H1 (cell line): Measurements from ENCODE around the gene URB2. TPM values are rescaled to one million over a fixed set of nuclear protein-coding genes. Genes with fewer than 3 reads are reported as not detected.

ENCODE experiments used
- BRCA1 ChIP-seq: IDR thresholded peaks from 2 replicates; pipeline ENCODE4 v1.6.1; 2012; ENCODE audit warnings: low read depth, low read length, improper control_type of control experiment
- CBX8 ChIP-seq: fragments of 300-800, 300-1000 bp; sonication (generic); IDR thresholded peaks from 2 replicates; pipeline ENCODE4 v1.7.1; 2016; ENCODE audit warnings: low read depth, low read length, borderline replicate concordance
- CREB1 ChIP-seq: IDR thresholded peaks from 2 replicates; pipeline ENCODE4 v1.6.1; 2012; ENCODE audit warnings: inconsistent platforms
- CTCF ChIP-seq, 3 experiments: IDR thresholded peaks; 1 replicate in 2 of 3; 2 replicates in 1 of 3; pipeline versions ENCODE4 v1.5.1 to v1.6.1; 2011; ENCODE audit warnings: low read length in 3 of 3, mild to moderate bottlenecking in 3 of 3, inconsistent platforms in 2 of 3, low read depth in 1 of 3, moderate library complexity in 1 of 3; ENCODE audit not compliant: insufficient read depth in 1 of 3; ENCODE audit errors: control extremely low read depth in 1 of 3
- JUN ChIP-seq: IDR thresholded peaks from 2 replicates; pipeline ENCODE4 v1.6.1; 2011; ENCODE audit warnings: low read depth, mild to moderate bottlenecking, improper control_type of control experiment, low read length
- JUND ChIP-seq: IDR thresholded peaks from 2 replicates; pipeline ENCODE4 v1.6.1; 2011; ENCODE audit warnings: mild to moderate bottlenecking, improper control_type of control experiment, low read length
- PHF8 ChIP-seq: fragments of 200-600 bp; sonication (generic); conservative IDR thresholded peaks from 2 replicates; pipeline ENCODE4 v1.7.1; 2012; ENCODE audit warnings: low read depth, mild to moderate bottlenecking, inconsistent platforms, low read length, moderate library complexity
- SRF ChIP-seq: IDR thresholded peaks from 2 replicates; pipeline ENCODE4 v1.6.1; 2011; ENCODE audit warnings: mild to moderate bottlenecking, low read depth, low read length, moderate library complexity
- polyA plus RNA-seq, 7 experiments: library from polyadenylated mRNA; depleted of rRNA in 3 of 7; stranded (reverse) in 5 of 7; unstranded in 2 of 7; fragments of >200 nt in 5 of 7; fragments of 200-250 nt in 2 of 7; gene quantifications; 1 replicate in 5 of 7; 2 replicates in 1 of 7; 4 replicates in 1 of 7; pipeline versions ENCODE4 v1.2.1 to v1.2.3, GENCODE V29; 2011 to 2013; ENCODE audit warnings: missing spikeins in 2 of 7, mixed read lengths in 2 of 7
- total RNA-seq: library from RNA; stranded (reverse); fragmentation: NEBNext Ultra II Directional; extraction: Animal tissue kit (Norgen Biotek cat#: 25700); gene quantifications from 2 replicates; pipeline ENCODE4 v1.2.1, GENCODE V29; 2021

Gene URB2
- total and polyA plus RNA-seq, 2 of the 8 experiments (the other 6 are each of a cell fraction or from before 2014, with no cell fraction given) = 13.7 to 33.0 TPM

- no peak for TF ChIP-seq JUN
- TF ChIP-seq PHF8 = no peak
- TF ChIP-seq CBX8 = no peak
- TF ChIP-seq SRF = no peak
- TF ChIP-seq JUND = 0 out of 2 replicates have a peak, but pooled peaks have one; percentile 23
- TF ChIP-seq CREB1 = peak; percentile 50
- TF ChIP-seq BRCA1 = no peak
- TF ChIP-seq CTCF (IDR thresholded peaks at IDR 0.05; ENCODE audit: control extremely low read depth in 1 of 3, insufficient read depth in 1 of 3, low read depth in 1 of 3, low read length in 3 of 3) = peak; percentile 92 to 100 (median 95)
- TF ChIP-seq, all 59 proteins: peak for 7
Observed at GRCh38 chr1:229661022-229661877, 35.2 kb downstream of the URB2 start (continued).
